AG04449 (cell line): ENCODE data around the gene RELN.

ENCODE experiments used
- CTCF ChIA-PET: fragments of 350-600 bp; formaldehyde crosslinking; extraction: SDS; loops from one replicate; lab custom pipeline; 2021; ENCODE audit warnings: antibody characterized with exemption; lab: Yijun Ruan, JAX
- POLR2A ChIA-PET: fragments of 400-600, 350-600 bp; formaldehyde crosslinking; extraction: SDS; loops from one replicate; lab custom pipeline; 2020; ENCODE audit warnings: antibody characterized with exemption, inconsistent platforms; lab: Yijun Ruan, JAX
- DNase-seq: peaks from one replicate; pipeline ENCODE4 v3.0.0-alpha.2; 2010; ENCODE audit warnings: low read depth, low spot score
- H3K4me3 ChIP-seq: 2 replicates; pipeline ENCODE4 v1.5.1; 2011; ENCODE audit warnings: low read depth, mild to moderate bottlenecking, control low read depth, low read length
- TF ChIP-seq, protein P1 (sequence below): IDR thresholded peaks from one replicate; pipeline ENCODE4 v1.5.1; 2011; ENCODE audit warnings: mild to moderate bottlenecking, moderate library complexity, low read length, control low read depth, inconsistent platforms; ENCODE audit not compliant: insufficient read depth; ENCODE audit errors: missing control alignments

The RELN gene

DNA sequence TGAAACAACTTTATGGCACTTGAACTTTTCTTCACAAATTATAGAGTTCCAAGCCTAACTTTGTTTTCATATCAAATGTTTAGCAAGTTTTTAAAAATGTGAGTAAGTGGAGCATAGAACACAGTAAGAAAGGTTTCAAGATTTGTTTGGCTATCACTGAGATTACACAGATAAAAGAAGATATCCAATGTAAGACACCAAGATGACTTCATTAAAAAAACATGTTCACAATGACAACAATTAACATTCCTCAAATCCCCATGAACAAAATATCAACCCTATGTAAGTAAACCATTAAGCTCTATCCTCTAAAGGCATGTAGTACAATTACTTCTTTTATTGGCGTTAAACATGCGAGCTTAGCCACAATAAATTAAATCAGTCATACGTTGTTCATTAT is 129.7 kb downstream of the RELN start:
- DNase-seq, result no peak
- ChIA-PET CTCF (no interaction called here), POLR2A (no interaction called here)
- TF ChIP-seq, protein P1, sequence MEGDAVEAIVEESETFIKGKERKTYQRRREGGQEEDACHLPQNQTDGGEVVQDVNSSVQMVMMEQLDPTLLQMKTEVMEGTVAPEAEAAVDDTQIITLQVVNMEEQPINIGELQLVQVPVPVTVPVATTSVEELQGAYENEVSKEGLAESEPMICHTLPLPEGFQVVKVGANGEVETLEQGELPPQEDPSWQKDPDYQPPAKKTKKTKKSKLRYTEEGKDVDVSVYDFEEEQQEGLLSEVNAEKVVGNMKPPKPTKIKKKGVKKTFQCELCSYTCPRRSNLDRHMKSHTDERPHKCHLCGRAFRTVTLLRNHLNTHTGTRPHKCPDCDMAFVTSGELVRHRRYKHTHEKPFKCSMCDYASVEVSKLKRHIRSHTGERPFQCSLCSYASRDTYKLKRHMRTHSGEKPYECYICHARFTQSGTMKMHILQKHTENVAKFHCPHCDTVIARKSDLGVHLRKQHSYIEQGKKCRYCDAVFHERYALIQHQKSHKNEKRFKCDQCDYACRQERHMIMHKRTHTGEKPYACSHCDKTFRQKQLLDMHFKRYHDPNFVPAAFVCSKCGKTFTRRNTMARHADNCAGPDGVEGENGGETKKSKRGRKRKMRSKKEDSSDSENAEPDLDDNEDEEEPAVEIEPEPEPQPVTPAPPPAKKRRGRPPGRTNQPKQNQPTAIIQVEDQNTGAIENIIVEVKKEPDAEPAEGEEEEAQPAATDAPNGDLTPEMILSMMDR, result no peak
- H3K4me3 ChIP-seq, result no peak overlapping the region

DNA sequence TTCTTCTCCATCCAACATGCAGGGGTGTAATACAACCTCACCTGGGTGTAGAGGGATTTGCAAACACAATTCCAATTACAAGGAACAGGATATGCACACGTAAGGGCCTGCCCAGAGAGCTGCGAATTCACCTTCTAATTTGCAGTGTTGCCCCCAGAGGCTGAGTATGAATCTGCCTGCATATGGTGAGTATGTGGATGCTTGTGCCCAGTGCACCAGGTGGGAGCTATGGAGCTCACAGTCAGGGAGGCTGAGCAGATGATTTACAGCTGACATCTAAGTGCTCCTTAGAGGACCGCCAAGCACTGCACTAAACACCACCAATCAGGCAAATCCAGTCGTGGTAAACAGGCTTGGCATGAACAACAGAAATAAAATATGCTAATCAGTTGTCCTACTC is 132.0 kb downstream of the RELN start:
- no peak for DNase-seq
- CTCF ChIA-PET, result no interaction called here

GRCh38 chr7:103856929-103857328 is 132.5 kb downstream of the RELN start:
- no peak overlapping the region for H3K4me3 ChIP-seq
- POLR2A ChIA-PET, result no interaction called here
- CTCF ChIA-PET, result no interaction called here
- TF ChIP-seq, protein P1, result no peak
- DNase-seq, result no peak

More for the DNA sequence above, 132.0 kb downstream of the RELN start:
- TF ChIP-seq, protein P1, result no peak
- POLR2A ChIA-PET, result no interaction called here
- no peak overlapping the region for H3K4me3 ChIP-seq

DNA sequence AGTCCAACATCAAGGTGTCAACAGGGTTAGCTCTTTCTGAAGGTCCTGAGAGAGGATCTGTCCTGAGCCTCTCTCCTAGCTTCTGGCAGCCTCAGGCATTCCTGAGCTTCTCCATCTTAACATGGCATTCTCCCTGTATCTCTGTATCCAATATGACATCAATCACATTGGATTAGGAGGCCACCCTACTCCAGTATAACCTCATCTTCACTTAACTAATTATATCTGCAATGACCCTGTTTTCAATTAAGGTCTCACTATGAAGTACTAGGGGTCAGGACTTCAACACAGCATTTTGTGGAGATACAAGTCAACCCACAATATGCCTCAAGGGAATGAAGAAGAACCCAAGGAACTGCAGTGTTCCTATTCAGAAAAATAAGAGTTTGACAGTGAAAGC is 133.8 kb downstream of the RELN start:
- TF ChIP-seq, protein P1, result no peak
- no peak overlapping the region for H3K4me3 ChIP-seq
- POLR2A ChIA-PET, result no interaction called here
- DNase-seq, result no peak
- CTCF ChIA-PET, result no interaction called here

GRCh38 chr7:103854611-103855010 is 134.8 kb downstream of the RELN start:
- no peak overlapping the region for H3K4me3 ChIP-seq
- ChIA-PET POLR2A (no interaction called here), CTCF (no interaction called here)
- TF ChIP-seq, protein P1, result no peak
- DNase-seq, result no peak

DNA sequence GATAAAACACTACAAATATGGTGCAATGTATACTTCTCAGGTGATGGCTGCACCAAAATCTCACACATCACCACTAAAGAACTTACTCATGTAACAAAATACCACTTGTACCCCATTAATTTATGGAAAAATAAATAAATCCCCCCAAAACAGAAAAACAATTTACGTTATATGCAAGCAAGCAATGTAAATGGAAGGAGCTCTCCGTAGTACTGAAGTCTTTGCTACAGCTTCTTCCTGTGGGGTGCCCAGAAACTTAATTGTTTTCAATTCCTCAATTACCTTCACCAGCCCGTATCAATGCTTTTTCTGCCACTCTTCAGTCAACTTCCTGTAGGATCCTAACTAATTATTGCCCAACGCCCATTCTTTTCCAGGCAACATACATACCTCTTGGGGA is 138.1 kb downstream of the RELN start:
- POLR2A ChIA-PET, result no interaction called here
- no peak overlapping the region for H3K4me3 ChIP-seq
- TF ChIP-seq, protein P1, result no peak
- no peak for DNase-seq
- CTCF ChIA-PET, result no interaction called here
